Testis (tissue), 2 donors: ENCODE measurements around the gene PRRT1B.

ENCODE experiments used
- POLR2A ChIP-seq: fragments of 450-650 bp; IDR thresholded peaks from one replicate; pipeline ENCODE4 v1.6.1; 2017; ENCODE audit warnings: antibody characterized with exemption, mild to moderate bottlenecking, moderate library complexity
- TF ChIP-seq, protein P1 (sequence below), 3 experiments: fragments of 450-650 bp in 2 of 3; fragments of 200-600 bp in 1 of 3; sonication (generic) in 1 of 3; IDR thresholded peaks; one replicate each; pipeline ENCODE4 v1.5.1; 2016 to 2019; ENCODE audit warnings: antibody characterized with exemption in 3 of 3, mild to moderate bottlenecking in 2 of 3, moderate library complexity in 1 of 3

DNA sequence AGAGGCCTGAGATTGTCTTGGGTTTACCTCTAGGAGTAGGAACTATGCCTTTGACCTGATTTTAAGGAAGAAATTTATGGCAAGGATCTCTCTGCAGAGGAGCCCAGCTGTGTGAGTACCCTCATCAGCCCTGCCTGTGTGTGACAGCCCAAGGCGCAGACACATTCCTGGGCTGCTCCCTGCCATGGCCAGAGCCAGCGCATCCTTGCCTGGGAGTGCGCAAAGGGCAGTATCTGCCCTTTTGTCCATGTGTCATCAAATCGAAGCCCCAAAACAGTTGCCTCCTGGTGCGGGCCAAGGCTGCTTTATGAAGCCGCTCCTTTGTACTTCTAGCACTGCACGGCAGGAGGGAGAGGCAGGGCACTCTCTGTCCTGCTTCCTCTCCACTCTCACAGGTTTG is 51.9 kb downstream of the PRRT1B start:
- TF ChIP-seq, protein P1, sequence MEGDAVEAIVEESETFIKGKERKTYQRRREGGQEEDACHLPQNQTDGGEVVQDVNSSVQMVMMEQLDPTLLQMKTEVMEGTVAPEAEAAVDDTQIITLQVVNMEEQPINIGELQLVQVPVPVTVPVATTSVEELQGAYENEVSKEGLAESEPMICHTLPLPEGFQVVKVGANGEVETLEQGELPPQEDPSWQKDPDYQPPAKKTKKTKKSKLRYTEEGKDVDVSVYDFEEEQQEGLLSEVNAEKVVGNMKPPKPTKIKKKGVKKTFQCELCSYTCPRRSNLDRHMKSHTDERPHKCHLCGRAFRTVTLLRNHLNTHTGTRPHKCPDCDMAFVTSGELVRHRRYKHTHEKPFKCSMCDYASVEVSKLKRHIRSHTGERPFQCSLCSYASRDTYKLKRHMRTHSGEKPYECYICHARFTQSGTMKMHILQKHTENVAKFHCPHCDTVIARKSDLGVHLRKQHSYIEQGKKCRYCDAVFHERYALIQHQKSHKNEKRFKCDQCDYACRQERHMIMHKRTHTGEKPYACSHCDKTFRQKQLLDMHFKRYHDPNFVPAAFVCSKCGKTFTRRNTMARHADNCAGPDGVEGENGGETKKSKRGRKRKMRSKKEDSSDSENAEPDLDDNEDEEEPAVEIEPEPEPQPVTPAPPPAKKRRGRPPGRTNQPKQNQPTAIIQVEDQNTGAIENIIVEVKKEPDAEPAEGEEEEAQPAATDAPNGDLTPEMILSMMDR (IDR thresholded peaks at IDR 0.05), result no peak
- TF ChIP-seq POLR2A, result no peak
